MM.1S (cell line): Measurements from ENCODE around the gene GPC3.

ENCODE experiments used
- DNase-seq: peaks from one replicate; pipeline ENCODE4 v3.0.0-alpha.2; 2015
- H2AFZ ChIP-seq: fragments of 300-600 bp; sonication (generic); 2 replicates; pipeline ENCODE4 v1.6.0; 2016; ENCODE audit warnings: antibody characterized with exemption, low read length
- H3F3A ChIP-seq: fragments of 300-600 bp; sonication (generic); 2 replicates; pipeline ENCODE4 v1.6.1; 2016; ENCODE audit warnings: mild to moderate bottlenecking, antibody characterized with exemption, low read length, moderate library complexity, mixed read lengths; ENCODE audit not compliant: insufficient read depth
- H3K27ac ChIP-seq: fragments of 300-600 bp; sonication (generic); 2 replicates; pipeline ENCODE4 v1.5.1; 2016; ENCODE audit warnings: mild to moderate bottlenecking, low read length
- H3K27me3 ChIP-seq: fragments of 300-600 bp; sonication (generic); replicated peaks from 2 replicates; pipeline ENCODE4 v1.6.0; 2016; ENCODE audit warnings: low read length; ENCODE audit not compliant: insufficient read depth
- H3K36me3 ChIP-seq: fragments of 300-600 bp; sonication (generic); replicated peaks from 2 replicates; pipeline ENCODE4 v1.6.1; 2016; ENCODE audit warnings: mild to moderate bottlenecking, low read length, mixed read lengths; ENCODE audit not compliant: insufficient read depth
- H3K4me1 ChIP-seq: fragments of 300-600 bp; sonication (generic); 2 replicates; pipeline ENCODE4 v1.6.1; 2016; ENCODE audit warnings: low read length, mixed read lengths
- H3K4me2 ChIP-seq: fragments of 300-600 bp; sonication (generic); 2 replicates; pipeline ENCODE4 v1.6.0; 2016; ENCODE audit warnings: low read depth, low read length
- H3K4me3 ChIP-seq: fragments of 300-600 bp; sonication (generic); 2 replicates; pipeline ENCODE4 v1.5.1; 2016; ENCODE audit warnings: low read length, mixed read lengths
- H3K79me2 ChIP-seq: fragments of 300-600 bp; sonication (generic); 2 replicates; pipeline ENCODE4 v1.6.1; 2016; ENCODE audit warnings: mixed run types, low read length, mixed read lengths
- H3K9ac ChIP-seq: fragments of 300-600 bp; sonication (generic); 2 replicates; pipeline ENCODE4 v1.6.1; 2016; ENCODE audit warnings: low read length, mixed read lengths
- H3K9me2 ChIP-seq: fragments of 300-600 bp; sonication (generic); replicated peaks from 2 replicates; pipeline ENCODE4 v1.6.1; 2016; ENCODE audit warnings: mild to moderate bottlenecking, low read length, mixed read lengths; ENCODE audit not compliant: insufficient read depth
- H3K9me3 ChIP-seq: fragments of 300-600 bp; sonication (generic); replicated peaks from 2 replicates; pipeline ENCODE4 v1.6.1; 2016; ENCODE audit warnings: mild to moderate bottlenecking, low read length, mixed read lengths; ENCODE audit not compliant: insufficient read depth
- H4K20me1 ChIP-seq: fragments of 300-600 bp; sonication (generic); 2 replicates; pipeline ENCODE4 v1.6.1; 2016; ENCODE audit warnings: mild to moderate bottlenecking, low read length, moderate library complexity, mixed read lengths; ENCODE audit not compliant: insufficient read depth
- CTCF ChIP-seq: fragments of 300-600 bp; sonication (generic); IDR thresholded peaks from 2 replicates; pipeline ENCODE4 v1.5.1; 2016; ENCODE audit warnings: antibody characterized with exemption, low read length, mixed read lengths
- EZH2 ChIP-seq: fragments of 300-600 bp; sonication (generic); optimal IDR thresholded peaks from 2 replicates; pipeline ENCODE3; 2017; ENCODE audit warnings: low read depth, mild to moderate bottlenecking, antibody characterized with exemption, low read length, mixed read lengths
- EZH2phosphoT487 ChIP-seq: fragments of 300-600 bp; sonication (generic); IDR thresholded peaks from 2 replicates; pipeline ENCODE4 v1.6.1; 2018; ENCODE audit warnings: antibody characterized with exemption, low read length

The GPC3 gene

DNA sequence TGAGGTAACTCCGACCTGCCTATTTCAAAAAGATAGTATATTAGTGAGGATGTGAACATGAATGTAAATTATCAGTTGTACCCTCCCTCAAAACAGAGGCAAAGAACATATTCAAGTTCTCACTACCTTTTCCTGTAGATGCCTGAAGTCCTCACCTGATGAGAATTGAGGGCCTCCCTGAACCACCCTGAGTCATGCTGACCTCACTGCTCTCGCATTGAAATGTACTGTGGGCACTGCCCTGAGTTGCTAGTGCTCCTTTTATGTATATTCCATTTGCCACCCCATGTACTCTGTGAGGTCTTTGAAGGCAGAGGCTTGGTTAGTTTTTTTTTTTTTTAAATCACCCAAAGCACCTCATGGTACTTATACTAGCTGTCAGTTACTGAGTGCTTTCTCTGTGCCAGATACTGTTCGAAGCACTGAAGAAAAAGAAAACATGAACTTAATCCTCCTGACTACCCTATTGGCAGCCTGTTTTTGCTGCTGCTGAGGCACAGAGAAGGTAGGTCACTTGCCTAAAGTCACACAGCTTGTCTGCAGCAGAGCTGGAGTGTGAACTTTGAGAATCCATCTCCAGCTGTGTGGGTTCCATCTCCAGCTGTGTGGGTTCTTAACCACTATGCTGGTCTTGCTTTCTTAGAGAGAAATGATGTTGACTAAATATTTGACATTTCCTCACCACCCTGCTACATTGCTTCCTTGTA is 317.0 kb downstream of the GPC3 start:
- Histone ChIP-seq H3K4me1 (peaks cover 9% of the 10 kb centered on the region), H3K9me2 (no peaks in the 10 kb centered on the region), H3K79me2 (no peaks in the 10 kb centered on the region), H3K36me3 (no peaks in the 10 kb centered on the region), H3F3A (no peaks in the 10 kb centered on the region), H3K4me3 (no peak overlapping the region), H3K4me2 (no peak overlapping the region), H3K9ac (no peak overlapping the region), H3K27me3 (no peaks in the 10 kb centered on the region), H3K9me3 (no peaks in the 10 kb centered on the region), H4K20me1 (no peaks in the 10 kb centered on the region), H2AFZ (no peak overlapping the region), H3K27ac (no peak overlapping the region)
- DNase-seq: no peak
- TF ChIP-seq CTCF: no peak
- TF ChIP-seq EZH2: no peak
- TF ChIP-seq EZH2phosphoT487: no peak

- no peak overlapping the region for H3K27ac ChIP-seq
- no peaks in the 10 kb centered on the region for H3K36me3 ChIP-seq
- DNase-seq: no peak
- peaks cover 9% of the 10 kb centered on the region for H3K4me1 ChIP-seq
- H3K4me2 ChIP-seq: no peak overlapping the region
- no peaks in the 10 kb centered on the region for H3K9me2 ChIP-seq
- no peak for TF ChIP-seq CTCF
- TF ChIP-seq EZH2: no peak
- no peak for TF ChIP-seq EZH2phosphoT487
- no peak overlapping the region for H3K9ac ChIP-seq
- no peaks in the 10 kb centered on the region for H3K79me2 ChIP-seq
- no peaks in the 10 kb centered on the region for H3F3A ChIP-seq
- no peaks in the 10 kb centered on the region for H4K20me1 ChIP-seq
- H3K4me3 ChIP-seq: no peak overlapping the region
- no peak overlapping the region for H2AFZ ChIP-seq
- H3K9me3 ChIP-seq: no peaks in the 10 kb centered on the region
- H3K27me3 ChIP-seq: no peaks in the 10 kb centered on the region
Observed at GRCh38 chrX:133666256-133666655, 319.1 kb downstream of the GPC3 start.

- Histone ChIP-seq H3K27me3 (no peaks in the 10 kb centered on the region), H3K79me2 (no peaks in the 10 kb centered on the region), H3K27ac (no peak overlapping the region), H2AFZ (no peak overlapping the region), H3K4me2 (no peak overlapping the region), H3K9me2 (no peaks in the 10 kb centered on the region), H3K36me3 (no peaks in the 10 kb centered on the region), H3K4me3 (no peak overlapping the region), H3F3A (no peaks in the 10 kb centered on the region), H3K9me3 (no peaks in the 10 kb centered on the region), H3K9ac (no peak overlapping the region), H4K20me1 (no peaks in the 10 kb centered on the region), H3K4me1 (no peaks in the 10 kb centered on the region)
- no peak for DNase-seq
- TF ChIP-seq CTCF (no peak), EZH2phosphoT487 (no peak), EZH2 (no peak)
Observed at GRCh38 chrX:133661962-133662839, 323.2 kb downstream of the GPC3 start.
